COLO668 (cell line): ENCODE results near the gene EFL1.
"Not testable (repeated sequence)": the region's sequence is repeated elsewhere in the genome, so short reads cannot be mapped to it uniquely, and the experiment has no call there.

Experiments used
- DNase-seq: peaks from one replicate; lab custom pipeline; 2025; ENCODE audit not compliant: unreplicated experiment; lab: John Stamatoyannopoulos, UW

The EFL1 gene

GRCh38 chr15:82281276-82281675 is 18.7 kb upstream of the EFL1 start:
- DNase-seq, result not testable (repeated sequence)

- no peak for DNase-seq
Observed at GRCh38 chr15:82275410-82275809, 12.9 kb upstream of the EFL1 start.

GRCh38 chr15:82272154-82272553 is 9.6 kb upstream of the EFL1 start:
- no peak for DNase-seq

- not testable (repeated sequence) for DNase-seq
Observed at GRCh38 chr15:82268454-82268853, 5.9 kb upstream of the EFL1 start.

GRCh38 chr15:82267137-82267536 is 4.6 kb upstream of the EFL1 start:
- DNase-seq, result not testable (repeated sequence)

GRCh38 chr15:82263350-82263749 is 816 bp upstream of the EFL1 start:
- peak; percentile 44 for DNase-seq

GRCh38 chr15:82261566-82262421 is 740 bp downstream of the EFL1 start:
- peak; percentile 57 for DNase-seq

DNA sequence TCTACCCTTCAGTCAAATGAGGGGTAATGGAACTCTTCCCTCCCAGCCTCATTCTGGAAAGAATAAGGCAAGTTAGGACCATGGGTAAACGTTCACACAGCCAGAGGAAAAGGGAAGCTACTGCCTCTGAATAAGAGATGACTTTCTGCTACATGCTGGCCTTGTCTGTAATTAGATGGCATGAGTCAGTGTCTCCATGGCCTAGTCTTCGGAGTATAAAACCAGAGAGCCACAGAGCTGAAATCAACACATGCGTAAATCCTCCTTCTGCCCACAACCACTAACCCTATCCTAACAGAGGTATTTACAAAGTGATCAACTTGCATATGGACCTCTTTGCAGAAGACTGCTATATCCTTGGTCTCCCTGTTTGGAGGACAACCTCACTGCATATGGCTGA is 14.3 kb downstream of the EFL1 start:
- DNase-seq, result not testable (repeated sequence)

- not testable (repeated sequence) for DNase-seq
Observed at GRCh38 chr15:82245956-82246355, 16.6 kb downstream of the EFL1 start.

DNA sequence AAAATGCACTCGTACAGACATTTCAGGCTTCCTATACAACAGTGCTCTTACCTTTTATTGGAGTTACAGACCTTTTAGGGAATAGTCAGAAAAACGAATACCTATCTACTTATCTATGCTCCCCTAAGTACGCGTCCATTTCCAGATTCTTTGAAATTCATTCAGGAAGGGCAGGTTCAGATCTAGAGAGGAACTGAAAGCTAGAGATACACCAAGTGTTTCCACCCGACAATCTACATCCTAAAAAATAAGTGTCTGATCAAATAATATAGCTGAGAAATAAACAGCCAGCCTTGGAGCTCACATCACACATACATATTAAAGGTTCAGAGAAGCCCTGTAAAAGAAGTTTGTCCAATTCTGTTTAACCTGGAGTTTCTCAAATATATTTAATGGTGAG is 18.9 kb downstream of the EFL1 start:
- DNase-seq, result not testable (repeated sequence)

- not testable (repeated sequence) for DNase-seq
Observed at GRCh38 chr15:82241836-82242499, 20.6 kb downstream of the EFL1 start.

GRCh38 chr15:82239685-82240391 is 22.7 kb downstream of the EFL1 start:
- no peak for DNase-seq

- DNase-seq, result not testable (repeated sequence)
Observed at GRCh38 chr15:82237944-82238534, 24.5 kb downstream of the EFL1 start.

- peak; percentile 17 for DNase-seq
Observed at GRCh38 chr15:82231842-82232241, 30.7 kb downstream of the EFL1 start.

GRCh38 chr15:82231233-82231632 is 31.3 kb downstream of the EFL1 start:
- DNase-seq, result no peak

DNA sequence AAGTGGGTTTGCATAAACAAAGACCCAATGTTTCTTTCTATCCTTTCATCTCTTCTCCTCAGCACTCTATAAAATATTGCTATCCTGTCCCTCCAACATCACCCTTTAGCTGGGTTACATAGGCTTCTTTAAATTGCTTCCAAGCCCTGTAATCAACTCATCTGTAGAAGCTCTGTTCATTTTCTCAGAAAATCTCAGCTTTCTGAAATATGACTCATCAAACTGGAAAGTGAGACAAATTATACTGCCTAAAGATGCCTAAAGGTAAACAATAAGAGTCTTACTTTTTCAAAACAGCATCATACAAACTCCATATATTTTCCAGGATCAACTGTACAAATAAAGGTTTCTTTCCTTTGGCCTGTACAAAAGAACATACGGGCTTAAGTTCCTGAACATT is 33.8 kb downstream of the EFL1 start:
- DNase-seq, result no peak

GRCh38 chr15:82221535-82221934 is 41.0 kb downstream of the EFL1 start:
- DNase-seq, result peak; percentile 8

DNA sequence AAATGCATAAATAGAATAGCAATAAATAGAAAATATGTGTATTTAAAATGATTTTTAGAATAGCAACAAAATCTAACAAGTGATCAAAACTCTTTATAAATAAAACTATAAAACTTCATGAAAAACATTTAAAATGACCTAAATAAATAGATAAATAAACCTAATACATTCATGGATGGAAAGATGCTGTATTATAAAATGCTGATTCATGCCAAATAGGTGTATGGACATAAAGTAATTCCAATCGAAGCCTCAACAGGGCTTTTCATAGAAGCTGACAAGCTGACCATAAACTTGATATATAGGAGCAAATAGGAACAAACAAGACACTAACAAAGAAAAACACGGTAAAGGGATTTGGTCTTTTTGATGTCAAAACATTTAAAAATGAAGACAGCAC is 46.4 kb downstream of the EFL1 start:
- not testable (repeated sequence) for DNase-seq

- DNase-seq, result not testable (repeated sequence)
Observed at GRCh38 chr15:82212201-82212600, 50.3 kb downstream of the EFL1 start.

DNA sequence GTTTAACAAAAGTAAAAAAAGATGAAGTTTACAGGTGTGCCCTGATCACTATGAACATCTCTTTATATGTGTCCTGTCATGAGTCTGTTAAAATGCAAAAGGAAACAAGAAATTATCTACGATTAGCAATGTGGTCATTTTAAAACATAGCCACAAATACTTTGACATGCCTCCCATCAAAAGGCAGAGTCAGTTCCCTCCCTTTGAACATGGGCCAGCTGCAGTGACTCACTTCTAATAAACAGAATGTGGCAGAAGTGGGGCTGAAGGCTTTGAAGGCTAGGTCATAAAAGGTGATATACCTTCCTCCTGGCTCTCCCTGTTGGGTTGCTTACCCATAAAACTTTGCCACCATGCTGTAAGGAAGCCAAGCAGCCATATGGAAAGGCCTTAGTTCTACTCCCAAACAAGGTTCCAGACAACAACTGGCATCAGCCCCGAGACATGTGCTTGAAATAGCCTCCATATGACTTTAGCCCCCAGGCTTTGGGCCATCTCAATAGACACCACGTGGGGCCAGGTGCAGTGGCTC is 52.4 kb downstream of the EFL1 start:
- DNase-seq, result not testable (repeated sequence)

DNA sequence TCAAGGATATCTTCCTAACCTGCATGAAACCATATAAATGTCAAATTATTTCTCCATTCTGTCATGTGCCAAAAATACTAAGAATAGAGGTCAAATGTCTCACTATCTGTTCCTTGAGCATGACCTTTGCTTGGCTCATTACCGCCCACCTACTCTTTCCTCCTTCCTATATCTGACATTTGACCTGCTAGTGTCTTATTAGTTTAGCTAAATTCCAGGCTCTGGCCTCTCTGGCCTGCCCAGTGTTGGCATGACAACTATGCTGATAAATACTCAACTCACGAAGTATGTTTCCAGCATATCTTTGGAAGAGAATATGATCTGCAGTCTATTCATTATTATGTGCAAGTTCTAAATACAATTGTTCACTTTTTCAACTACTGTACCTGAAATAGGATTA is 58.0 kb downstream of the EFL1 start:
- DNase-seq, result not testable (repeated sequence)
